Left ventricle myocardium superior (tissue), 1 donor: ENCODE measurements around the gene KCTD3. TPM values are rescaled to one million over a fixed set of nuclear protein-coding genes. Genes with fewer than 3 reads are reported as not detected.
A peak's percentile ranks its signal among the peaks of the same experiment; 100 is the strongest.

Experiments
- ATAC-seq: fragments of 200-7000 bp; cut with Tn5 transposase; one replicate; pipeline ENCODE4 v1.9.1; 2020; ENCODE audit warnings: mild to moderate bottlenecking, moderate library complexity
- DNase-seq: peaks from one replicate; pipeline ENCODE4 v3.0.0-alpha.2; 2020
- intact Hi-C: fragments of 100-400 bp; cut with micrococcal nuclease; formaldehyde crosslinking; loops from one replicate; pipeline ENCODE4 v1.11.0; 2022
- total RNA-seq: library from RNA; stranded (reverse); fragmentation: NEBNext Ultra II Directional; extraction: Animal tissue kit (Norgen Biotek cat#: 25700); gene quantifications from one replicate; pipeline ENCODE4 v1.2.1, GENCODE V29; 2021
- donor health status: DM: no; HTN: yes; CAD: no; lungs with severe emphysema.

KCTD3 gene
- total RNA-seq, 1 donor from 2014 or later = 13.6 TPM

GRCh38 chr1:215551806-215552205 is 15.3 kb upstream of the KCTD3 start:
- DNase-seq = no peak
- no peak for ATAC-seq
- intact Hi-C loops = no loop called here

GRCh38 chr1:215554865-215555264 is 12.2 kb upstream of the KCTD3 start:
- intact Hi-C loops = no loop called here
- DNase-seq (no peak), ATAC-seq (no peak)

- ATAC-seq = no peak
- no peak for DNase-seq
- intact Hi-C loops = no loop called here
These were observed 11.6 kb upstream of the KCTD3 start for GRCh38 chr1:215555531-215555930.

GRCh38 chr1:215556996-215557395 is 10.1 kb upstream of the KCTD3 start:
- intact Hi-C loops = no loop called here
- DNase-seq (no peak), ATAC-seq (no peak)

GRCh38 chr1:215557504-215557903 is 9.6 kb upstream of the KCTD3 start:
- DNase-seq (no peak), ATAC-seq (no peak)
- intact Hi-C loops = no loop called here

- DNase-seq (no peak), ATAC-seq (no peak)
- intact Hi-C loops = no loop called here
These were observed 9.0 kb upstream of the KCTD3 start for GRCh38 chr1:215557992-215558626.

GRCh38 chr1:215567491-215568298 is 591 bp downstream of the KCTD3 start:
- DNase-seq = no peak
- intact Hi-C loops = no loop called here
- ATAC-seq = peak; percentile 79

- intact Hi-C loops = no loop called here
- DNase-seq (no peak), ATAC-seq (peak; percentile 28)
These were observed 1.2 kb downstream of the KCTD3 start for GRCh38 chr1:215568299-215568692.

- ATAC-seq (no peak), DNase-seq (no peak)
- intact Hi-C loops = no loop called here
These were observed 3.1 kb downstream of the KCTD3 start for GRCh38 chr1:215569986-215570824.

- no peak for DNase-seq
- no peak for ATAC-seq
- intact Hi-C loops = no loop called here
These were observed 14.8 kb downstream of the KCTD3 start for GRCh38 chr1:215581896-215582295.

- intact Hi-C loops = no loop called here
- DNase-seq = no peak
- ATAC-seq = peak; percentile 84
These were observed 16.2 kb downstream of the KCTD3 start for GRCh38 chr1:215583185-215583749.

- DNase-seq = no peak
- ATAC-seq = no peak
- intact Hi-C loops = no loop called here
These were observed 17.3 kb downstream of the KCTD3 start for GRCh38 chr1:215584389-215584788.

GRCh38 chr1:215589650-215590435 is 22.7 kb downstream of the KCTD3 start:
- intact Hi-C loops = no loop called here
- no peak for ATAC-seq
- DNase-seq = no peak

- DNase-seq (no peak), ATAC-seq (no peak)
- intact Hi-C loops = no loop called here
These were observed 23.8 kb downstream of the KCTD3 start for GRCh38 chr1:215590779-215591491.

GRCh38 chr1:215594640-215595039 is 27.5 kb downstream of the KCTD3 start:
- intact Hi-C loops = no loop called here
- DNase-seq = no peak
- ATAC-seq = no peak

- ATAC-seq = no peak
These were observed 28.1 kb downstream of the KCTD3 start for GRCh38 chr1:215595231-215595630.

GRCh38 chr1:215597961-215598360 is 30.9 kb downstream of the KCTD3 start:
- DNase-seq (no peak), ATAC-seq (no peak)
- intact Hi-C loops = no loop called here

More at GRCh38 chr1:215595231-215595630, 28.1 kb downstream of the KCTD3 start:
- DNase-seq = no peak
- intact Hi-C loops = no loop called here

- ATAC-seq = peak; percentile 65
These were observed 32.4 kb downstream of the KCTD3 start for GRCh38 chr1:215599418-215600074.

More at GRCh38 chr1:215599418-215600074, 32.4 kb downstream of the KCTD3 start:
- DNase-seq = no peak
- intact Hi-C loops = no loop called here
